HepG2 (cell line): Measurements from ENCODE around the gene NPAS2.

ENCODE experiments used
- CEBPB ChIP-seq: IDR thresholded peaks from 2 replicates; pipeline ENCODE4 v1.6.1; 2011; ENCODE audit warnings: low read depth, low read length, improper control_type of control experiment, borderline replicate concordance
- EZH2 ChIP-seq: conservative IDR thresholded peaks from 2 replicates; pipeline ENCODE4 v1.6.1; 2012; ENCODE audit warnings: mild to moderate bottlenecking, low read depth, low read length, moderate library complexity
- SP4 ChIP-seq: sonication (generic); formaldehyde crosslinking; IDR thresholded peaks from 2 replicates; pipeline ENCODE4 v1.8.1; 2023; ENCODE audit warnings: mild to moderate bottlenecking, missing genetic modification reagents
- TARDBP ChIP-seq: sonication (generic); formaldehyde crosslinking; IDR thresholded peaks from 2 replicates; pipeline ENCODE4 v1.8.0; 2022; ENCODE audit warnings: mild to moderate bottlenecking, missing genetic modification reagents

GRCh38 chr2:100845141-100845991 is 25.4 kb downstream of the NPAS2 start:
- TF ChIP-seq EZH2: no peak
- no peak for TF ChIP-seq CEBPB
- no peak for TF ChIP-seq SP4
- TF ChIP-seq TARDBP (CRISPR knock-in tag): no peak
